Endodermal cell (in vitro differentiated cells): Measurements from ENCODE around the gene HDAC5. TPM values are rescaled to one million over a fixed set of nuclear protein-coding genes. Genes with fewer than 3 reads are reported as not detected.
A peak's percentile ranks its signal among the peaks of the same experiment; 100 is the strongest.

ENCODE experiments used
- DNase-seq: peaks from one replicate; pipeline ENCODE4 v3.0.0-alpha.2; 2017
- H3K27ac ChIP-seq: 2 replicates; pipeline ENCODE4 v1.5.1; 2013; ENCODE audit warnings: mild to moderate bottlenecking, low read depth, low read length, moderate library complexity
- H3K27me3 ChIP-seq: 2 replicates; pipeline ENCODE4 v1.6.1; 2013; ENCODE audit warnings: mild to moderate bottlenecking, low read length, moderate library complexity; ENCODE audit not compliant: insufficient read depth, control insufficient read depth, poor library complexity, severe bottlenecking
- H3K36me3 ChIP-seq: 2 replicates; pipeline ENCODE4 v1.7.0; 2013; ENCODE audit warnings: mild to moderate bottlenecking, low read length, moderate library complexity; ENCODE audit not compliant: control insufficient read depth, insufficient read depth
- H3K4me1 ChIP-seq: one replicate; pipeline ENCODE4 v1.7.0; 2013; ENCODE audit warnings: low read length; ENCODE audit not compliant: control insufficient read depth, insufficient read depth
- H3K4me3 ChIP-seq: 2 replicates; pipeline ENCODE4 v1.5.1; 2013; ENCODE audit warnings: mild to moderate bottlenecking, low read length, moderate library complexity
- H3K9ac ChIP-seq: 2 replicates; pipeline ENCODE4 v1.6.1; 2013; ENCODE audit warnings: mild to moderate bottlenecking, low read length, moderate library complexity; ENCODE audit not compliant: poor library complexity, severe bottlenecking; ENCODE audit errors: extremely low read depth
- H3K9me3 ChIP-seq: 2 replicates; pipeline ENCODE4 v1.6.1; 2013; ENCODE audit warnings: mild to moderate bottlenecking, low read length, moderate library complexity; ENCODE audit not compliant: control insufficient read depth
- H3K27ac Mint-ChIP-seq: 2 replicates; pipeline ENCODE4 v1.8.0; 2020; ENCODE audit warnings: mixed read lengths
- H3K27me3 Mint-ChIP-seq: 2 replicates; pipeline ENCODE4 v1.8.0; 2021; ENCODE audit warnings: mild to moderate bottlenecking, mixed read lengths; ENCODE audit not compliant: insufficient read depth
- H3K36me3 Mint-ChIP-seq: 2 replicates; pipeline ENCODE4 v1.8.0; 2020; ENCODE audit warnings: low read depth, mixed read lengths
- H3K4me1 Mint-ChIP-seq: 2 replicates; pipeline ENCODE4 v1.8.0; 2020; ENCODE audit warnings: mixed read lengths
- H3K4me3 Mint-ChIP-seq: 2 replicates; pipeline ENCODE4 v1.8.0; 2020; ENCODE audit warnings: mild to moderate bottlenecking, moderate library complexity, mixed read lengths
- H3K9me3 Mint-ChIP-seq: 2 replicates; pipeline ENCODE4 v1.8.0; 2020; ENCODE audit warnings: mild to moderate bottlenecking, mixed read lengths
- WGBS, 2 experiments: methylation state at CpG; one replicate each; pipeline versions ENCODE4 v1.1.5 to v1.1.7; 2013; ENCODE audit warnings: missing lambda C conversion rate in 2 of 2, mixed read lengths in 1 of 2; ENCODE audit not compliant: insufficient coverage in 1 of 2, insufficient read length in 1 of 2; 5-methylcytosine and 5-hydroxymethylcytosine counted together
- total RNA-seq, 2 donors: library from RNA; stranded (reverse); fragmentation: NEBNext Ultra II Directional in 1 of 2; extraction: Animal tissue kit (Norgen Biotek cat#: 25700) in 1 of 2; gene quantifications; 2 replicates in 1 of 2; 3 replicates in 1 of 2; pipeline ENCODE4 v1.2.1, GENCODE V29; 2021
- TF ChIP-seq, protein P1 (sequence below): fragments of 200-600 bp; sonication (generic); conservative IDR thresholded peaks from 2 replicates; pipeline ENCODE4 v1.5.0; 2021; ENCODE audit warnings: antibody characterized with exemption, mild to moderate bottlenecking

The HDAC5 gene
- total RNA-seq, 2 donors from 2014 or later, result 36.9 to 64.6 TPM

DNA sequence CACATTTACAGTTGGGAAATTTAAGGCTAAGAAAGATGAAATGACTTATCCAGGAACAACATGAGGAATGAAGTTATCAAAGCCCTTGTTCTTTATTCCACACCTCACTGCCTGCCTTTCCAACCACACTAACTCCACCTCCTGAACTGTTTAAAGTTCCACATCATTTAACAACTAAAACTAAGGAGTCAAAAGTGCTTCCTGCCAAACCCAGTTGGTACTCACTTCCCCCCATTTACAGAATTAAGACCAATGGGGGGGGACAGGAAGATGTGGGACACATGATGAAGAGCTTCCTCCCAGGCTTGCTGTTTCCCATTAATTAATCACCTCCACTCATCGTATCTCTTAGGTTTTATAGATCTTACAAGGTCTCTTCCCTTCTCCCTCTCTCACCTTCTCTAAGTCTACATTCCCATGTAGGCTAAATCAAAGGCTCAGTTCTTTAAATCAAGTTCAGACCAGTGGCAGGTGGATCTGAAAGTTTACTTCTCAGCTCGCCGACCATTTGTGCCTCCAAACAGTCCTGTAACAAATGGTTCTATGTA is 89.5 kb downstream of the HDAC5 start:
- whole genome bisulfite sequencing, 2 experiments, result 94 to 96% methylated on average over 3 of the region's 3 CpGs
- Mint-ChIP-seq H3K27me3 (no peaks in the 10 kb centered on the region), H3K27ac (peak overlapping the region; percentile 1)

DNA sequence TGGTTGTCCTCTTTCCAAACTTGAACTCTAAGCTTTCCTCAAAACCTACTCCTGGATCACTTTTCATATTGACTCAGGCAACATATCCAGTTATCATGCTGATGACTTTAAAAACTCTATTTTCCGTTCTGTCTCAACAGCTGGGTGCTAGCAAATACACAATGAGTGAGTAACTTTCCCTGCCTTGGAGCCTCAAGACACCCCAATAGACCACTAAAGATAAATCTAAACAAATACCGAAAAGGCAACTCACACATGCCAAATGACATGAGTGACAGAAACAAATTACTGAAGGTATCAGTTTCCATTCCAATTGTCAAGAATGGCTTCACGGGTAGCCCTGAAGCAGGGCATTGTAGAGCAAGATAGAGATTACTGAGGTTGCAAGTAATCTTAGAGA is 93.0 kb downstream of the HDAC5 start:
- no peaks in the 10 kb centered on the region for H3K9me3 ChIP-seq
- H3K36me3 ChIP-seq, result peaks cover 60% of the 10 kb centered on the region
- WGBS, 2 experiments, result 95 to 100% methylated on average over 2 to 3 of the region's 3 CpGs
- TF ChIP-seq, protein P1, sequence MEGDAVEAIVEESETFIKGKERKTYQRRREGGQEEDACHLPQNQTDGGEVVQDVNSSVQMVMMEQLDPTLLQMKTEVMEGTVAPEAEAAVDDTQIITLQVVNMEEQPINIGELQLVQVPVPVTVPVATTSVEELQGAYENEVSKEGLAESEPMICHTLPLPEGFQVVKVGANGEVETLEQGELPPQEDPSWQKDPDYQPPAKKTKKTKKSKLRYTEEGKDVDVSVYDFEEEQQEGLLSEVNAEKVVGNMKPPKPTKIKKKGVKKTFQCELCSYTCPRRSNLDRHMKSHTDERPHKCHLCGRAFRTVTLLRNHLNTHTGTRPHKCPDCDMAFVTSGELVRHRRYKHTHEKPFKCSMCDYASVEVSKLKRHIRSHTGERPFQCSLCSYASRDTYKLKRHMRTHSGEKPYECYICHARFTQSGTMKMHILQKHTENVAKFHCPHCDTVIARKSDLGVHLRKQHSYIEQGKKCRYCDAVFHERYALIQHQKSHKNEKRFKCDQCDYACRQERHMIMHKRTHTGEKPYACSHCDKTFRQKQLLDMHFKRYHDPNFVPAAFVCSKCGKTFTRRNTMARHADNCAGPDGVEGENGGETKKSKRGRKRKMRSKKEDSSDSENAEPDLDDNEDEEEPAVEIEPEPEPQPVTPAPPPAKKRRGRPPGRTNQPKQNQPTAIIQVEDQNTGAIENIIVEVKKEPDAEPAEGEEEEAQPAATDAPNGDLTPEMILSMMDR, result no peak
- Mint-ChIP-seq H3K27ac (no peak overlapping the region), H3K36me3 (peaks cover 49% of the 10 kb centered on the region), H3K4me3 (no peak overlapping the region), H3K27me3 (no peaks in the 10 kb centered on the region), H3K4me1 (no peaks in the 10 kb centered on the region), H3K9me3 (no peaks in the 10 kb centered on the region)
- no peaks in the 10 kb centered on the region for H3K4me1 ChIP-seq
- no peak overlapping the region for H3K27ac ChIP-seq
- H3K27me3 ChIP-seq, result no peaks in the 10 kb centered on the region
- H3K9ac ChIP-seq, result no peak overlapping the region
- no peak overlapping the region for H3K4me3 ChIP-seq
- no peak for DNase-seq

More for the DNA sequence above, 89.5 kb downstream of the HDAC5 start:
- no peaks in the 10 kb centered on the region for H3K4me1 ChIP-seq
- no peak overlapping the region for H3K9ac ChIP-seq
- H3K4me1 Mint-ChIP-seq, result no peaks in the 10 kb centered on the region
- H3K4me3 ChIP-seq, result no peak overlapping the region
- H3K9me3 ChIP-seq, result no peaks in the 10 kb centered on the region
- no peak for DNase-seq
- no peak overlapping the region for H3K27ac ChIP-seq
- H3K9me3 Mint-ChIP-seq, result no peaks in the 10 kb centered on the region
- TF ChIP-seq, protein P1, result no peak
- H3K36me3 ChIP-seq, result peaks cover 74% of the 10 kb centered on the region
- H3K4me3 Mint-ChIP-seq, result no peak overlapping the region
- no peaks in the 10 kb centered on the region for H3K27me3 ChIP-seq
- peaks cover 57% of the 10 kb centered on the region for H3K36me3 Mint-ChIP-seq

DNA sequence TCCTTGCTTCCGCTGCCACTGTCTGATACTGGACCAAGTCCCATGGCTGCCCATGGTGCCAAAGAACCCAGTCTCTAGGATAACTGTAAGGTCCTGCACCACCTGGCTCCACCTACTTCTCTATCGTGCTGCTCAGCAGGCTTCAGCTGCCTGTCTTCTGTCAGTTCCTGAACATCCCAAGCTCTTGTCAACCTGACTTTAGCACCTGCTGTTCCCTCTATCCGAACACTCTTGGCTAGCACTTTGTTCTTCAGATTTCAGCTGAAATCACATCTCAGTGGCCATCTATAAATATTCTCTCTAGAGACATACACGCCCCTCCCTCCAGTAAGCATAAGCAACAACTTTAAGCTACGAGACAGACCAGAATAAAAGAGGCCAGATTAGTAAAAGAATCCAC is 93.7 kb downstream of the HDAC5 start:
- Histone ChIP-seq H3K4me3 (no peak overlapping the region), H3K36me3 (peaks cover 63% of the 10 kb centered on the region), H3K4me1 (no peaks in the 10 kb centered on the region), H3K9me3 (no peaks in the 10 kb centered on the region), H3K27ac (peak overlapping the region; percentile 24), H3K27me3 (no peaks in the 10 kb centered on the region), H3K9ac (no peak overlapping the region)
- Mint-ChIP-seq H3K9me3 (no peaks in the 10 kb centered on the region), H3K27me3 (no peaks in the 10 kb centered on the region), H3K4me1 (no peaks in the 10 kb centered on the region), H3K27ac (peak overlapping the region; percentile 20), H3K36me3 (peaks cover 48% of the 10 kb centered on the region), H3K4me3 (no peak overlapping the region)
- WGBS, 2 experiments, result 90 to 93% methylated on average over 4 to 5 of the region's 5 CpGs
- TF ChIP-seq, protein P1, result no peak
- no peak for DNase-seq

Other genes starting within 250 kb of the HDAC5 start
- 10 to 100 TPM; 16.2 to 18.3 TPM for gene MPP2, start 216.1 kb downstream of the HDAC5 start, total RNA-seq
- gene PPY, start 181.2 kb downstream of the HDAC5 start, total RNA-seq, result not detected
- 1 to 10 TPM; 1.3 to 1.4 TPM for gene PYY, start 169.7 kb downstream of the HDAC5 start, total RNA-seq
- gene NAGS, start 119.0 kb downstream of the HDAC5 start, total RNA-seq, result 1 to 10 TPM; 1.4 to 2.1 TPM
- gene TMEM101, start 108.7 kb downstream of the HDAC5 start, total RNA-seq, result 10 to 100 TPM; 27.2 to 27.7 TPM
- 100 to 1,000 TPM in 1 of 2 donors, 10 to 100 TPM in 1; 97.7 to 102 TPM for gene LSM12, start 57.0 kb downstream of the HDAC5 start, total RNA-seq
- 100 to 1,000 TPM in 1 of 2 donors, 10 to 100 TPM in 1; 88.8 to 129 TPM for gene G6PC3, start 52.9 kb downstream of the HDAC5 start, total RNA-seq
- 10 to 100 TPM; 20.9 to 23.4 TPM for gene HROB, start 18.3 kb upstream of the HDAC5 start, total RNA-seq
- under 1 TPM in 1 of 2 donors, not detected in 1; 0.53 TPM for gene ASB16, start 47.1 kb upstream of the HDAC5 start, total RNA-seq
- gene TMUB2, start 63.3 kb upstream of the HDAC5 start, total RNA-seq, result 10 to 100 TPM; 28.8 to 33.1 TPM
- 100 to 1,000 TPM; 118 to 144 TPM for gene ATXN7L3, start 76.2 kb upstream of the HDAC5 start, total RNA-seq
- 10 to 100 TPM; 62.0 to 89.9 TPM for gene UBTF, start 96.0 kb upstream of the HDAC5 start, total RNA-seq
- under 1 TPM in 1 of 2 donors, not detected in 1; 0.04 TPM for gene SLC4A1, start 144.5 kb upstream of the HDAC5 start, total RNA-seq
- 1 to 10 TPM; 1.0 to 2.1 TPM for gene RUNDC3A, start 185.0 kb upstream of the HDAC5 start, total RNA-seq
- 100 to 1,000 TPM; 191 to 201 TPM for gene SLC25A39, start 201.2 kb upstream of the HDAC5 start, total RNA-seq
- 100 to 1,000 TPM; 178 to 205 TPM for gene GRN, start 221.7 kb upstream of the HDAC5 start, total RNA-seq
- 10 to 100 TPM; 45.7 to 51.9 TPM for gene FAM171A2, start 240.2 kb upstream of the HDAC5 start, total RNA-seq